Measurements from ENCODE around the gene PRPF19. TPM values are rescaled to one million over a fixed set of nuclear protein-coding genes. Genes with fewer than 3 reads are reported as not detected.

PRPF19 gene
- total and polyA plus RNA-seq, 9 of the 15 experiments (the other 6 are each of a cell fraction or from before 2014, with no cell fraction given), result 9.4 to 212 (median 73.2) TPM

DNA sequence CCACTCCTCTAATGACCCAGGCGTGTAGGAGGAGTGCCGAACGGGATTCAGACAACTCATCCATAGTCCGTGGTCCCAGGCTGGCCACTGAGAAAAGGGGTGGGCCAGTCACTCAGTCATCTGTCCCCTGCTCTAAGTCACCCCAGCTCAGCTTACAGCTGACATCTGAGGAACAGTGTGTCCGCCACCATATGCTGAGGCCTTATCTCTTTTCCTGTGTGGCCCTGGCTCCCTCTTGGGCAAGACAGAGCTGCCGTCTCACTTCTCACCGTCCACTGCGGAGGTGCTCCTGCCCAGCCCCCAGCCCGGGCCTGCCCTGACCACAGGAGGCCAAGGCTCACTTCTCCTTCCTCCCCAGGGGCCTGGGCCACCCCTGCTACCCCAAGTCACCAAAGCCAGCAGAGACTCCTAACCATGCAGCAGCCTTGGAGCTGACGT lies 57.7 kb downstream of the PRPF19 start (continued):
- TF ChIP-seq ZNF589 (CRISPR knock-in tag; IDR thresholded peaks at IDR 0.05; ENCODE audit: low read depth) (no peak), THRB (CRISPR knock-in tag; conservative IDR thresholded peaks at IDR 0.05) (no peak), ZNF253 (CRISPR knock-in tag; conservative IDR thresholded peaks at IDR 0.05) (no peak), TAF9B (IDR thresholded peaks at IDR 0.05; ENCODE audit: partially characterized antibody) (peak; percentile 67), ZFPM2 (CRISPR knock-in tag; IDR thresholded peaks at IDR 0.05) (no peak), ZNF583 (CRISPR knock-in tag; IDR thresholded peaks at IDR 0.05) (no peak), JUNB (CRISPR knock-in tag; conservative IDR thresholded peaks at IDR 0.05) (no peak), BCL6 (CRISPR knock-in tag; IDR thresholded peaks at IDR 0.05) (no peak), ZNF140 (CRISPR knock-in tag; IDR thresholded peaks at IDR 0.05) (no peak), MEF2D (tag; conservative IDR thresholded peaks at IDR 0.05; ENCODE audit: low read depth) (no peak), NFE2 (IDR thresholded peaks at IDR 0.05; ENCODE audit: low read depth) (no peak), ILF3 (IDR thresholded peaks at IDR 0.05; ENCODE audit: borderline replicate concordance) (no peak), SNIP1 (IDR thresholded peaks at IDR 0.05; ENCODE audit: low read depth) (no peak)
- TF ChIP-seq, protein P1, sequence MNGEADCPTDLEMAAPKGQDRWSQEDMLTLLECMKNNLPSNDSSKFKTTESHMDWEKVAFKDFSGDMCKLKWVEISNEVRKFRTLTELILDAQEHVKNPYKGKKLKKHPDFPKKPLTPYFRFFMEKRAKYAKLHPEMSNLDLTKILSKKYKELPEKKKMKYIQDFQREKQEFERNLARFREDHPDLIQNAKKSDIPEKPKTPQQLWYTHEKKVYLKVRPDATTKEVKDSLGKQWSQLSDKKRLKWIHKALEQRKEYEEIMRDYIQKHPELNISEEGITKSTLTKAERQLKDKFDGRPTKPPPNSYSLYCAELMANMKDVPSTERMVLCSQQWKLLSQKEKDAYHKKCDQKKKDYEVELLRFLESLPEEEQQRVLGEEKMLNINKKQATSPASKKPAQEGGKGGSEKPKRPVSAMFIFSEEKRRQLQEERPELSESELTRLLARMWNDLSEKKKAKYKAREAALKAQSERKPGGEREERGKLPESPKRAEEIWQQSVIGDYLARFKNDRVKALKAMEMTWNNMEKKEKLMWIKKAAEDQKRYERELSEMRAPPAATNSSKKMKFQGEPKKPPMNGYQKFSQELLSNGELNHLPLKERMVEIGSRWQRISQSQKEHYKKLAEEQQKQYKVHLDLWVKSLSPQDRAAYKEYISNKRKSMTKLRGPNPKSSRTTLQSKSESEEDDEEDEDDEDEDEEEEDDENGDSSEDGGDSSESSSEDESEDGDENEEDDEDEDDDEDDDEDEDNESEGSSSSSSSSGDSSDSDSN (IDR thresholded peaks at IDR 0.05; ENCODE audit: borderline replicate concordance in 1 of 2, low read depth in 2 of 2, low read length in 2 of 2), result peak in 1 of 2 experiments; percentile 74; a peak in 1 of 4 replicates
- TF ChIP-seq, protein P2, sequence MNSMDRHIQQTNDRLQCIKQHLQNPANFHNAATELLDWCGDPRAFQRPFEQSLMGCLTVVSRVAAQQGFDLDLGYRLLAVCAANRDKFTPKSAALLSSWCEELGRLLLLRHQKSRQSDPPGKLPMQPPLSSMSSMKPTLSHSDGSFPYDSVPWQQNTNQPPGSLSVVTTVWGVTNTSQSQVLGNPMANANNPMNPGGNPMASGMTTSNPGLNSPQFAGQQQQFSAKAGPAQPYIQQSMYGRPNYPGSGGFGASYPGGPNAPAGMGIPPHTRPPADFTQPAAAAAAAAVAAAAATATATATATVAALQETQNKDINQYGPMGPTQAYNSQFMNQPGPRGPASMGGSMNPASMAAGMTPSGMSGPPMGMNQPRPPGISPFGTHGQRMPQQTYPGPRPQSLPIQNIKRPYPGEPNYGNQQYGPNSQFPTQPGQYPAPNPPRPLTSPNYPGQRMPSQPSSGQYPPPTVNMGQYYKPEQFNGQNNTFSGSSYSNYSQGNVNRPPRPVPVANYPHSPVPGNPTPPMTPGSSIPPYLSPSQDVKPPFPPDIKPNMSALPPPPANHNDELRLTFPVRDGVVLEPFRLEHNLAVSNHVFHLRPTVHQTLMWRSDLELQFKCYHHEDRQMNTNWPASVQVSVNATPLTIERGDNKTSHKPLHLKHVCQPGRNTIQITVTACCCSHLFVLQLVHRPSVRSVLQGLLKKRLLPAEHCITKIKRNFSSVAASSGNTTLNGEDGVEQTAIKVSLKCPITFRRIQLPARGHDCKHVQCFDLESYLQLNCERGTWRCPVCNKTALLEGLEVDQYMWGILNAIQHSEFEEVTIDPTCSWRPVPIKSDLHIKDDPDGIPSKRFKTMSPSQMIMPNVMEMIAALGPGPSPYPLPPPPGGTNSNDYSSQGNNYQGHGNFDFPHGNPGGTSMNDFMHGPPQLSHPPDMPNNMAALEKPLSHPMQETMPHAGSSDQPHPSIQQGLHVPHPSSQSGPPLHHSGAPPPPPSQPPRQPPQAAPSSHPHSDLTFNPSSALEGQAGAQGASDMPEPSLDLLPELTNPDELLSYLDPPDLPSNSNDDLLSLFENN (IDR thresholded peaks at IDR 0.05; ENCODE audit: low read depth in 2 of 2, low read length in 2 of 2), result 0 out of 4 replicates have a peak, but pooled peaks of 1 of the 2 experiments have one; percentile 54
- TF ChIP-seq, protein P3, sequence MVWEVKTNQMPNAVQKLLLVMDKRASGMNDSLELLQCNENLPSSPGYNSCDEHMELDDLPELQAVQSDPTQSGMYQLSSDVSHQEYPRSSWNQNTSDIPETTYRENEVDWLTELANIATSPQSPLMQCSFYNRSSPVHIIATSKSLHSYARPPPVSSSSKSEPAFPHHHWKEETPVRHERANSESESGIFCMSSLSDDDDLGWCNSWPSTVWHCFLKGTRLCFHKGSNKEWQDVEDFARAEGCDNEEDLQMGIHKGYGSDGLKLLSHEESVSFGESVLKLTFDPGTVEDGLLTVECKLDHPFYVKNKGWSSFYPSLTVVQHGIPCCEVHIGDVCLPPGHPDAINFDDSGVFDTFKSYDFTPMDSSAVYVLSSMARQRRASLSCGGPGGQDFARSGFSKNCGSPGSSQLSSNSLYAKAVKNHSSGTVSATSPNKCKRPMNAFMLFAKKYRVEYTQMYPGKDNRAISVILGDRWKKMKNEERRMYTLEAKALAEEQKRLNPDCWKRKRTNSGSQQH (CRISPR knock-in tag; IDR thresholded peaks at IDR 0.05), result no peak
- TF ChIP-seq, protein P4, sequence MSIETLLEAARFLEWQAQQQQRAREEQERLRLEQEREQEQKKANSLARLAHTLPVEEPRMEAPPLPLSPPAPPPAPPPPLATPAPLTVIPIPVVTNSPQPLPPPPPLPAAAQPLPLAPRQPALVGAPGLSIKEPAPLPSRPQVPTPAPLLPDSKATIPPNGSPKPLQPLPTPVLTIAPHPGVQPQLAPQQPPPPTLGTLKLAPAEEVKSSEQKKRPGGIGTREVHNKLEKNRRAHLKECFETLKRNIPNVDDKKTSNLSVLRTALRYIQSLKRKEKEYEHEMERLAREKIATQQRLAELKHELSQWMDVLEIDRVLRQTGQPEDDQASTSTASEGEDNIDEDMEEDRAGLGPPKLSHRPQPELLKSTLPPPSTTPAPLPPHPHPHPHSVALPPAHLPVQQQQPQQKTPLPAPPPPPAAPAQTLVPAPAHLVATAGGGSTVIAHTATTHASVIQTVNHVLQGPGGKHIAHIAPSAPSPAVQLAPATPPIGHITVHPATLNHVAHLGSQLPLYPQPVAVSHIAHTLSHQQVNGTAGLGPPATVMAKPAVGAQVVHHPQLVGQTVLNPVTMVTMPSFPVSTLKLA (conservative IDR thresholded peaks at IDR 0.05), result peak; percentile 26 to 58; a peak in 2 of 4 replicates
